ENCODE measurements around the gene SLC25A45.
A peak's percentile ranks its signal among the peaks of the same experiment; 100 is the strongest.

The SLC25A45 gene

DNA sequence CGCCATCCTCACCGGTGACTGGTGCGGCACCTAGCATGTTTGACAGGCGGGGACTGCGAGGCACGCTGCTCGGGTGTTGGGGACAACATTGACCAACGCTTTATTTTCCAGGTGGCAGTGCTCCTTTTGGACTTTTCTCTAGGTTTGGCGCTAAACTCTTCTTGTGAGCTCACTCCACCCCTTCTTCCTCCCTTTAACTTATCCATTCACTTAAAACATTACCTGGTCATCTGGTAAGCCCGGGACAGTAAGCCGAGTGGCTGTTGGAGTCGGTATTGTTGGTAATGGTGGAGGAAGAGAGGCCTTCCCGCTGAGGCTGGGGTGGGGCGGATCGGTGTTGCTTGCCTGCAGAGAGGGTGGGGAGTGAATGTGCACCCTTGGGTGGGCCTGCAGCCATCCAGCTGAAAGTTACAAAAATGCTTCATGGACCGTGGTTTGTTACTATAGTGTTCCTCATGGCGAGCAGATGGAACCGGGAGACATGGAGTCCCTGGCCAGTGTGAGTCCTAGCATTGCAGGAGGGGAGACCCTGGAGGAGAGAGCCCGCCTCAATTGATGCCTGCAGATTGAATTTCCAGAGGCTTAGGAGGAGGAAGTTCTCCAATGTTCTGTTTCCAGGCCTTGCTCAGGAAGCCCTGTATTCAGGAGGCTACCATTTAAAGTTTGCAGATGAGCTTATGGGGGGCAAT, 41.2 kb upstream of the SLC25A45 start:
- TF ChIP-seq ZFX (IDR thresholded peaks at IDR 0.05; ENCODE audit: borderline replicate concordance), result no peak
- TF ChIP-seq, protein P1, sequence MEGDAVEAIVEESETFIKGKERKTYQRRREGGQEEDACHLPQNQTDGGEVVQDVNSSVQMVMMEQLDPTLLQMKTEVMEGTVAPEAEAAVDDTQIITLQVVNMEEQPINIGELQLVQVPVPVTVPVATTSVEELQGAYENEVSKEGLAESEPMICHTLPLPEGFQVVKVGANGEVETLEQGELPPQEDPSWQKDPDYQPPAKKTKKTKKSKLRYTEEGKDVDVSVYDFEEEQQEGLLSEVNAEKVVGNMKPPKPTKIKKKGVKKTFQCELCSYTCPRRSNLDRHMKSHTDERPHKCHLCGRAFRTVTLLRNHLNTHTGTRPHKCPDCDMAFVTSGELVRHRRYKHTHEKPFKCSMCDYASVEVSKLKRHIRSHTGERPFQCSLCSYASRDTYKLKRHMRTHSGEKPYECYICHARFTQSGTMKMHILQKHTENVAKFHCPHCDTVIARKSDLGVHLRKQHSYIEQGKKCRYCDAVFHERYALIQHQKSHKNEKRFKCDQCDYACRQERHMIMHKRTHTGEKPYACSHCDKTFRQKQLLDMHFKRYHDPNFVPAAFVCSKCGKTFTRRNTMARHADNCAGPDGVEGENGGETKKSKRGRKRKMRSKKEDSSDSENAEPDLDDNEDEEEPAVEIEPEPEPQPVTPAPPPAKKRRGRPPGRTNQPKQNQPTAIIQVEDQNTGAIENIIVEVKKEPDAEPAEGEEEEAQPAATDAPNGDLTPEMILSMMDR (IDR thresholded peaks at IDR 0.05), result no peak
- H3K27ac ChIP-seq, result peak overlapping the region; percentile 100

DNA sequence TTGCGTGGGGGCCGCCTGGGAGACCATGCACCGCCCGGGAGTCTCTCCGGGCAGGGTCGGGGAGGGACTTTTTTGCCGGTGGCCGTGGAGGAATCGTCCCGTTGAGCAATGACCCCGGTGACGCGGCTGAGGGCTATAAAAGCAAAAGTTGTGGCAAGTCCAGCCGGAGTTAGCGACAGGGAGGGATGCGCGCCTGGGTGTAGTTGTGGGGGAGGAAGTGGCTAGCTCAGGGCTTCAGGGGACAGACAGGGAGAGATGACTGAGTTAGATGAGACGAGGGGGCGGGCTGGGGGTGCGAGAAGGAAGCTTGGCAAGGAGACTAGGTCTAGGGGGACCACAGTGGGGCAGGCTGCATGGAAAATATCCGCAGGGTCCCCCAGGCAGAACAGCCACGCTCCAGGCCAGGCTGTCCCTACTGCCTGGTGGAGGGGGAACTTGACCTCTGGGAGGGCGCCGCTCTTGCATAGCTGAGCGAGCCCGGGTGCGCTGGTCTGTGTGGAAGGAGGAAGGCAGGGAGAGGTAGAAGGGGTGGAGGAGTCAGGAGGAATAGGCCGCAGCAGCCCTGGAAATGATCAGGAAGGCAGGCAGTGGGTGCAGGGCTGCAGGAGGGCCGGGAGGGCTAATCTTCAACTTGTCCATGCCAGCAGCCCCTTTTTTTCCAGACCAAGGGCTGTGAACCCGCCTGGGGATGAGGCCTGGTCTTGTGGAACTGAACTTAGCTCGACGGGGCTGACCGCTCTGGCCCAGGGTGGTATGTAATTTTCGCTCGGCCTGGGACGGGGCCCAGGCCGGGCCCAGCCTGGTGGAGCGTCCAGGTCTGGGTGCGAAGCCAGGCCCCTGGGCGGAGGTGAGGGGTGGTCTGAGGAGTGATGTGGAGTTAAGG, 40.4 kb upstream of the SLC25A45 start, which contains the start of gene NEAT1:
Gene NEAT1, plus strand, starts transcription at position 166 of the 883 bp plus-strand sequence.
- no peak for TF ChIP-seq ZFX (IDR thresholded peaks at IDR 0.05; ENCODE audit: borderline replicate concordance)
- TF ChIP-seq, protein P1 (IDR thresholded peaks at IDR 0.05), result 0 out of 2 replicates have a peak, but pooled peaks have one; percentile 1
- peak within 1 kb of the TSS; percentile 100 for H3K27ac ChIP-seq

GRCh38 chr11:65421794-65422632, 39.6 kb upstream of the SLC25A45 start:
- peak overlapping the region; percentile 100 for H3K27ac ChIP-seq

DNA sequence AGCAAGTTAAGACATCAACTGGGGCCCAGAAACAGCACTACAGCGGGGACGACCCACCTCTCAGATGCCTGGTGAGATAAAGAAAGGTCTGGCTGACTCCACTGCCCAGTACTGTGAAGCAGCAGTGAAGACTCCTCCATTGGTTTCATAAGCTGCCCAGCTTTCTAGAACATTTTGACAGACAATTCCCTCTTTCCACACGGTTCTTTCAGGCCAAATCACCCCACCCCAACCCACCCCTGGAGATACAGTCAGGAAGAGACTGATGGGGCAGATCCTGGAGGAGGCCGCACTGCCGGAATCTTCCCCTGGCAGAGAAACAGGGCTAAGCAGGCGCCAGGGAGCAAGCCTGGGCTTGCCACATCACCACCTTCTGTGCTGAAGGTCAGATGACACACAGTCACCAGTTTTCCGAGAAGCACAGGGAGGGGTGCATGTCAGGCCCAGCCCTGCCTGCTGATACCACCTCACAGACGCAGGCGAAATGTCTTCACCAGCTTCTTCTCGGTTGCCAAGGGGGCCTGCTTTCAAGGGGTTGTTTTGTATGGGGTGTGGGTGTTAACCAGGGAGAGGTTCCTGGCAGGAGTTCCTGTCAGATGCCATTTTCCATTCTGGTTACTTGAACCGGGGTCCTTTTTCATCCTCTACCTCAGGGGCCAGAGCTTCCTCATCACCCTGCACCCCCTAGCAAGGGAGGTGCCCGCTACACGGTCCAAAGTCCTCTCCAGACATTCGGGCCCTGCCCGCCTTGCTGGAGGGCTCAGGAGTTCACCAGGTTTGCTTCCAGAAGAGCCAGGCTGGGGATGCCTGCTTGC, 38.7 kb upstream of the SLC25A45 start:
- TF ChIP-seq, protein P1 (IDR thresholded peaks at IDR 0.05), result no peak
- no peak for TF ChIP-seq ZFX (IDR thresholded peaks at IDR 0.05; ENCODE audit: borderline replicate concordance)
- peak overlapping the region; percentile 100 for H3K27ac ChIP-seq

More at GRCh38 chr11:65421794-65422632, 39.6 kb upstream of the SLC25A45 start:
- TF ChIP-seq, protein P1 (IDR thresholded peaks at IDR 0.05), result 0 out of 2 replicates have a peak, but pooled peaks have one; percentile 6
- TF ChIP-seq ZFX (IDR thresholded peaks at IDR 0.05; ENCODE audit: borderline replicate concordance), result no peak

GRCh38 chr11:65420506-65420905, 38.1 kb upstream of the SLC25A45 start:
- H3K27ac ChIP-seq, result peak overlapping the region; percentile 100
- no peak for TF ChIP-seq ZFX (IDR thresholded peaks at IDR 0.05; ENCODE audit: borderline replicate concordance)
- TF ChIP-seq, protein P1 (IDR thresholded peaks at IDR 0.05), result no peak

- H3K27ac ChIP-seq, result peak overlapping the region; percentile 100
- TF ChIP-seq, protein P1 (IDR thresholded peaks at IDR 0.05), result no peak
- TF ChIP-seq ZFX (IDR thresholded peaks at IDR 0.05; ENCODE audit: borderline replicate concordance), result no peak
Observed at GRCh38 chr11:65419772-65420481, 37.5 kb upstream of the SLC25A45 start.

All from 22Rv1 (cell line).